Psoas muscle (tissue), 8 donors: ENCODE measurements around the gene CAMK2B. TPM values are rescaled to one million over a fixed set of nuclear protein-coding genes. Genes with fewer than 3 reads are reported as not detected.

ENCODE experiments used
- ATAC-seq, 4 donors: fragments of 200-7000 bp; cut with Tn5 transposase; one replicate each; pipeline ENCODE4 v1.9.1; 2020; ENCODE audit warnings: moderate library complexity in 3 of 4, mild to moderate bottlenecking in 2 of 4
- DNase-seq, 2 donors: peaks; one replicate each; pipeline ENCODE4 v3.0.0-alpha.2; 2020
- H3K27ac ChIP-seq: fragments of 200-600 bp; one replicate; pipeline ENCODE4 v1.8.0; 2022
- H3K27me3 ChIP-seq, 3 donors: fragments of 200-600 bp in 1 of 3; one replicate each; pipeline versions ENCODE4 v1.6.1 to v1.8.0; 2013 to 2022; ENCODE audit warnings: low read length in 2 of 3, mild to moderate bottlenecking in 2 of 3, moderate library complexity in 1 of 3; ENCODE audit not compliant: insufficient read depth in 3 of 3
- H3K36me3 ChIP-seq, 2 donors: fragments of 200-600 bp in 1 of 2; one replicate each; pipeline versions ENCODE4 v1.6.1 to v1.8.0; 2013 to 2022; ENCODE audit warnings: low read depth in 1 of 2, mild to moderate bottlenecking in 1 of 2, moderate library complexity in 1 of 2; ENCODE audit not compliant: insufficient read depth in 1 of 2
- H3K4me1 ChIP-seq: fragments of 200-600 bp; one replicate; pipeline ENCODE4 v1.8.0; 2022
- H3K4me3 ChIP-seq: fragments of 200-600 bp; one replicate; pipeline ENCODE4 v1.8.0; 2022; ENCODE audit warnings: mild to moderate bottlenecking
- H3K9me3 ChIP-seq: fragments of 200-600 bp; one replicate; pipeline ENCODE4 v1.8.0; 2022
- CTCF ChIP-seq: fragments of 200-600 bp; IDR thresholded peaks from one replicate; pipeline ENCODE4 v1.8.0; 2022; ENCODE audit warnings: antibody characterized with exemption
- WGBS, 3 donors: extraction: QIAGEN DNeasy Blood & Tissue Kit; methylation state at CpG; one replicate each; pipeline versions ENCODE4 v1.1.6 to v1.1.7; 2013; 5-methylcytosine and 5-hydroxymethylcytosine counted together
- intact Hi-C, 2 donors: fragments of 100-400 bp; cut with DNase I; formaldehyde crosslinking; loops; one replicate each; pipeline versions ENCODE4 v1.11.0 to v1.14.2; 2022
- polyA plus RNA-seq, 3 donors: library from polyadenylated mRNA; stranded (reverse); fragments of 200-250 nt; gene quantifications; one replicate each; pipeline ENCODE4 v1.2.3, GENCODE V29; 2013
- total RNA-seq, 4 donors: library from RNA; stranded (reverse); fragmentation: NEBNext Ultra II Directional in 2 of 4; extraction: Animal tissue kit (Norgen Biotek cat#: 25700) in 2 of 4; gene quantifications; one replicate each; pipeline versions ENCODE4 v1.2.1 to v1.2.4, GENCODE V29; 2021 to 2023
- donor health status: healthy with polysubstance abuse.
- donor health status: DM: no; HTN: no; CAD: no; lungs with moderate emphysema.
- donor health status: Bipolar disorder and iron deficiency.
- donor health status: healthy.
- donor health status: DM: yes; HTN: yes; CAD: no.
- donor health status: DM: no; HTN: no; CAD: no.
- donor health status: DM: no; HTN: no; CAD: no.
- donor health status: DM: yes; HTN: yes; CAD: no.

Gene CAMK2B
- total and polyA plus RNA-seq, 7 donors = 14.5 to 81.4 (median 50.0) TPM

GRCh38 chr7:44211126-44211675 lies 114.2 kb downstream of the CAMK2B start:
- intact Hi-C loops = no loop called here

GRCh38 chr7:44210107-44210506 lies 115.3 kb downstream of the CAMK2B start:
- TF ChIP-seq CTCF = no peak
- DNase-seq (peak in 1 of 2 donors; percentile 9), ATAC-seq (no peak)
- 66 to 80% (median 68%) methylated on average over 5 of the region's 5 CpGs for WGBS, 3 donors
- H3K27me3 ChIP-seq = no peaks in the 10 kb centered on the region
- peaks cover 13% of the 10 kb centered on the region for H3K4me1 ChIP-seq
- H3K9me3 ChIP-seq = no peaks in the 10 kb centered on the region
- H3K4me3 ChIP-seq = no peak overlapping the region
- peaks cover 22 to 78% of the 10 kb centered on the region in 2 donors for H3K36me3 ChIP-seq
- intact Hi-C loops = no loop called here
- no peak overlapping the region for H3K27ac ChIP-seq

More at GRCh38 chr7:44211126-44211675, 114.2 kb downstream of the CAMK2B start:
- Histone ChIP-seq H3K9me3 (no peaks in the 10 kb centered on the region), H3K27me3 (no peaks in the 10 kb centered on the region), H3K4me3 (no peak overlapping the region), H3K4me1 (peaks cover 13% of the 10 kb centered on the region), H3K27ac (no peak overlapping the region), H3K36me3 (peaks cover 18 to 67% of the 10 kb centered on the region in 2 donors)
- DNase-seq (peak in 1 of 2 donors; percentile 24), ATAC-seq (no peak)
- WGBS, 3 donors = 86 to 93% (median 88%) methylated on average over 10 of the region's 10 CpGs
- no peak for TF ChIP-seq CTCF

- no peak for DNase-seq
- H3K27me3 ChIP-seq = no peaks in the 10 kb centered on the region
- H3K4me3 ChIP-seq = no peak overlapping the region
- no peak overlapping the region for H3K27ac ChIP-seq
- H3K9me3 ChIP-seq = no peaks in the 10 kb centered on the region
- H3K4me1 ChIP-seq = peaks cover under 1% of the 10 kb centered on the region
- 88 to 96% (median 92%) methylated on average over 7 of the region's 7 CpGs for WGBS, 3 donors
- no peak for ATAC-seq
- peaks cover 19 to 85% of the 10 kb centered on the region in 2 donors for H3K36me3 ChIP-seq
- TF ChIP-seq CTCF = no peak
- intact Hi-C loops = no loop called here
Measured at GRCh38 chr7:44208085-44208484, 117.3 kb downstream of the CAMK2B start.

- no peak overlapping the region for H3K4me3 ChIP-seq
- intact Hi-C loops = no loop called here
- H3K4me1 ChIP-seq = peaks cover 10% of the 10 kb centered on the region
- ATAC-seq = no peak
- H3K27me3 ChIP-seq = no peaks in the 10 kb centered on the region
- DNase-seq = no peak
- TF ChIP-seq CTCF = no peak
- no peak overlapping the region for H3K27ac ChIP-seq
- no peaks in the 10 kb centered on the region for H3K9me3 ChIP-seq
- peaks cover 14 to 72% of the 10 kb centered on the region in 2 donors for H3K36me3 ChIP-seq
- WGBS, 3 donors = 87 to 92% (median 91%) methylated on average over 5 of the region's 5 CpGs
Measured at GRCh38 chr7:44206008-44206407, 119.4 kb downstream of the CAMK2B start.

- no peak for ATAC-seq
- no peak for DNase-seq
Measured at GRCh38 chr7:44201813-44202212, 123.6 kb downstream of the CAMK2B start.

More at GRCh38 chr7:44201813-44202212, 123.6 kb downstream of the CAMK2B start:
- Histone ChIP-seq H3K27ac (peak overlapping the region; percentile 82), H3K4me3 (peak overlapping the region; percentile 91), H3K4me1 (peaks cover 10% of the 10 kb centered on the region), H3K9me3 (no peaks in the 10 kb centered on the region), H3K27me3 (no peaks in the 10 kb centered on the region), H3K36me3 (peaks cover 4 to 30% of the 10 kb centered on the region in 2 donors)
- WGBS, 3 donors = 18 to 22% (median 19%) methylated on average over 8 of the region's 8 CpGs
- no peak for TF ChIP-seq CTCF
- intact Hi-C loops = loop anchor here in 1 of 2 donors (5.0 kb wide), 1 partner anchor 120 kb away; the partner anchor contains the start of gene POLM
